Measurements from ENCODE around the gene ZDHHC11. TPM values are rescaled to one million over a fixed set of nuclear protein-coding genes. Genes with fewer than 3 reads are reported as not detected.
A peak's percentile ranks its signal among the peaks of the same experiment; 100 is the strongest.

The ZDHHC11 gene
- total RNA-seq, 2 experiments from 2014 or later: 13.3 to 18.3 TPM

DNA sequence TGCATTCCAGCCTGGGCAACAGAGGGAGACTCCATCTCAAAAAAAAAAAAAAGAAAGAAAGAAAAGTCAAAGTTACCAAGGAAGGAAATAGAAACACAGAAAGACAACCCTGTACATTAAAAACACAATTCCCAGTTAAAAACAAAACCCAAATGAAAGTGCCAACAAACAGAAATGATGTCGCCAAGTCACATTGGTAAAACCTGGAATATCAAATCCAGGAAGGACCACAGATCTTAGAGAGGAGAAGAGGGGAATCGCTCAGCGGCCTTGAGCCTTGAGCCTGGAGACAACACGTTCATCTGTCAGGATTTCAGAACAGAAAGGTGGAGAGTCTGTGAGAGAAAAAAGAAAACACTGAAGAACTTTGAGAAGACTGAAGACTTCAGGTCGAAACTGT is 1.2 kb upstream of the ZDHHC11 start:
- ATAC-seq (ENCODE audit: poor library complexity): no peak
- Histone ChIP-seq H3K9me3 (ENCODE audit: control insufficient read depth in 1 of 2, insufficient read depth in 1 of 2, low read length in 2 of 2) (peaks cover 0 to 12% of the 10 kb centered on the region in 2 experiments), H3K27me3 (ENCODE audit: control insufficient read depth in 1 of 2, insufficient read depth in 2 of 2, low read length in 2 of 2) (peaks cover 7 to 9% of the 10 kb centered on the region in 2 experiments), H3K36me3 (ENCODE audit: insufficient read depth, low read length) (no peaks in the 10 kb centered on the region), H3K27ac (ENCODE audit: low read depth in 1 of 2, low read length in 2 of 2) (no peak overlapping the region), H3K4me3 (ENCODE audit: low read length) (no peak overlapping the region), H3K4me1 (ENCODE audit: insufficient read depth, low read length) (peaks cover 5% of the 10 kb centered on the region)
- Mint-ChIP-seq H3K9me3 (no peaks in the 10 kb centered on the region), H3K27me3 (peaks cover 4% of the 10 kb centered on the region), H3K27ac (no peak overlapping the region), H3K4me3 (no peak overlapping the region), H3K36me3 (ENCODE audit: low read depth) (no peaks in the 10 kb centered on the region), H3K4me1 (ENCODE audit: low read depth) (peaks cover 5% of the 10 kb centered on the region)
- DNase-seq: no peak
- ChIA-PET POLR2A (no interaction called here), CTCF (no interaction called here)
- intact Hi-C loops (cut with DNase I, micrococcal nuclease): no loop called here
- TF ChIP-seq, protein P1, sequence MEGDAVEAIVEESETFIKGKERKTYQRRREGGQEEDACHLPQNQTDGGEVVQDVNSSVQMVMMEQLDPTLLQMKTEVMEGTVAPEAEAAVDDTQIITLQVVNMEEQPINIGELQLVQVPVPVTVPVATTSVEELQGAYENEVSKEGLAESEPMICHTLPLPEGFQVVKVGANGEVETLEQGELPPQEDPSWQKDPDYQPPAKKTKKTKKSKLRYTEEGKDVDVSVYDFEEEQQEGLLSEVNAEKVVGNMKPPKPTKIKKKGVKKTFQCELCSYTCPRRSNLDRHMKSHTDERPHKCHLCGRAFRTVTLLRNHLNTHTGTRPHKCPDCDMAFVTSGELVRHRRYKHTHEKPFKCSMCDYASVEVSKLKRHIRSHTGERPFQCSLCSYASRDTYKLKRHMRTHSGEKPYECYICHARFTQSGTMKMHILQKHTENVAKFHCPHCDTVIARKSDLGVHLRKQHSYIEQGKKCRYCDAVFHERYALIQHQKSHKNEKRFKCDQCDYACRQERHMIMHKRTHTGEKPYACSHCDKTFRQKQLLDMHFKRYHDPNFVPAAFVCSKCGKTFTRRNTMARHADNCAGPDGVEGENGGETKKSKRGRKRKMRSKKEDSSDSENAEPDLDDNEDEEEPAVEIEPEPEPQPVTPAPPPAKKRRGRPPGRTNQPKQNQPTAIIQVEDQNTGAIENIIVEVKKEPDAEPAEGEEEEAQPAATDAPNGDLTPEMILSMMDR (IDR thresholded peaks at IDR 0.05): no peak

- peaks cover 7 to 9% of the 10 kb centered on the region in 2 experiments for H3K27me3 ChIP-seq (ENCODE audit: control insufficient read depth in 1 of 2, insufficient read depth in 2 of 2, low read length in 2 of 2)
- no peaks in the 10 kb centered on the region for H3K9me3 Mint-ChIP-seq
- no peaks in the 10 kb centered on the region for H3K36me3 Mint-ChIP-seq (ENCODE audit: low read depth)
- CTCF ChIA-PET: no interaction called here
- no peak for ATAC-seq (ENCODE audit: poor library complexity)
- intact Hi-C loops (cut with DNase I, micrococcal nuclease): no loop called here
- H3K27me3 Mint-ChIP-seq: peaks cover 8% of the 10 kb centered on the region
- TF ChIP-seq, protein P1 (IDR thresholded peaks at IDR 0.05): no peak
- POLR2A ChIA-PET: no interaction called here
- no peak overlapping the region for H3K4me3 ChIP-seq (ENCODE audit: low read length)
- no peak overlapping the region for H3K4me3 Mint-ChIP-seq
- H3K9me3 ChIP-seq (ENCODE audit: control insufficient read depth in 1 of 2, insufficient read depth in 1 of 2, low read length in 2 of 2): peaks cover 0 to 12% of the 10 kb centered on the region in 2 experiments
- peaks cover 9% of the 10 kb centered on the region for H3K4me1 Mint-ChIP-seq (ENCODE audit: low read depth)
- no peak overlapping the region for H3K27ac Mint-ChIP-seq
- peaks cover 5% of the 10 kb centered on the region for H3K4me1 ChIP-seq (ENCODE audit: insufficient read depth, low read length)
- no peak for DNase-seq
- H3K36me3 ChIP-seq (ENCODE audit: insufficient read depth, low read length): no peaks in the 10 kb centered on the region
- no peak overlapping the region for H3K27ac ChIP-seq (ENCODE audit: low read depth in 1 of 2, low read length in 2 of 2)
Observed at GRCh38 chr5:851553-851952, 767 bp upstream of the ZDHHC11 start.

DNA sequence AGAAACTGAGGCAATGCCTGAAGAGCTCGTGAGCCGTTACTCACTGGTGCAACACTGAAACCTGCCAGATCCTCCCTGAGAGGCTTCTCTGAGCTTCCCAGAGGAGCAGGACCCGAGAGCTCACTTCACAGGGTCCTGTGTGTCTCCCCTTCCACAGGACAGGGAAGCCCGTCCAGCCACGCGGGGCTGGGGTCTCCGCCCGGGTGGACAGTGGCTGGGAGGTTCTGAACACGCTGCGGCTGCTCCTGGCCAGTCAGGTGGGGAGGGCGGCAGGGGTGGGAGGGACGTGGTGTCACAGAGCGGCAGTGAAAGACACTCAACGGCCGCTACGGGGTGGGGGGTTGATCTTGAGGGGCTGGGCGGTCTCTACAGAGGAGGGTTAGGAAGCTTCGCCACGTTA is 290 bp upstream of the ZDHHC11 start:
- ATAC-seq (ENCODE audit: poor library complexity): no peak
- CTCF ChIA-PET: no interaction called here

More for the DNA sequence above, 290 bp upstream of the ZDHHC11 start:
- Histone ChIP-seq H3K27me3 (ENCODE audit: control insufficient read depth in 1 of 2, insufficient read depth in 2 of 2, low read length in 2 of 2) (peaks cover 7 to 9% of the 10 kb centered on the region in 2 experiments), H3K4me3 (ENCODE audit: low read length) (no peak overlapping the region), H3K4me1 (ENCODE audit: insufficient read depth, low read length) (peaks cover 5% of the 10 kb centered on the region), H3K36me3 (ENCODE audit: insufficient read depth, low read length) (no peaks in the 10 kb centered on the region), H3K9me3 (ENCODE audit: control insufficient read depth in 1 of 2, insufficient read depth in 1 of 2, low read length in 2 of 2) (peaks cover 0 to 11% of the 10 kb centered on the region in 2 experiments), H3K27ac (ENCODE audit: low read depth in 1 of 2, low read length in 2 of 2) (no peak overlapping the region)
- peak in 1 of 14 experiments; percentile 26 for DNase-seq
- intact Hi-C loops (cut with DNase I, micrococcal nuclease): no loop called here
- Mint-ChIP-seq H3K4me1 (ENCODE audit: low read depth) (peaks cover 10% of the 10 kb centered on the region), H3K36me3 (ENCODE audit: low read depth) (no peaks in the 10 kb centered on the region), H3K9me3 (no peaks in the 10 kb centered on the region), H3K4me3 (no peak overlapping the region), H3K27ac (no peak overlapping the region), H3K27me3 (peaks cover 8% of the 10 kb centered on the region)
- POLR2A ChIA-PET: no interaction called here
- TF ChIP-seq, protein P1 (IDR thresholded peaks at IDR 0.05): no peak

Measured in CD4-positive, alpha-beta T cell (primary cell).